Lower leg skin (tissue), 4 donors: Measurements from ENCODE around the gene TFCP2. TPM values are rescaled to one million over a fixed set of nuclear protein-coding genes. Genes with fewer than 3 reads are reported as not detected.

Experiments used
- DNase-seq, 2 donors: peaks; one replicate each; pipeline ENCODE4 v3.0.0-alpha.2; 2019; ENCODE audit warnings: low spot score in 2 of 2
- H3K4me3 ChIP-seq: fragments of 200-600 bp; sonication (generic); 2 replicates; pipeline ENCODE4 v1.5.1; 2017; ENCODE audit warnings: mild to moderate bottlenecking, low read depth; ENCODE audit not compliant: poor library complexity, severe bottlenecking
- POLR2A ChIP-seq, 2 donors: fragments of 450-650 bp; IDR thresholded peaks; one replicate each; pipeline ENCODE4 v1.6.1; 2016 to 2017; ENCODE audit warnings: antibody characterized with exemption in 2 of 2, mild to moderate bottlenecking in 1 of 2, moderate library complexity in 1 of 2
- WGBS, 2 donors: methylation state at CpG; one replicate each; pipeline ENCODE4 v1.1.5; 2018; 5-methylcytosine and 5-hydroxymethylcytosine counted together
- intact Hi-C: fragments of 100-400 bp; cut with DNase I; formaldehyde crosslinking; loops from one replicate; pipeline ENCODE4 v1.15.0; 2023; ENCODE audit warnings: low total_unique reads
- total RNA-seq, 4 donors: library from RNA; depleted of rRNA; stranded (reverse); fragments of >200 nt; gene quantifications; one replicate each; pipeline ENCODE4 v1.1.0, GENCODE V29; 2016
- TF ChIP-seq, protein P1 (sequence below), 3 donors: fragments of 450-650 bp; IDR thresholded peaks; one replicate each; pipeline ENCODE4 v1.5.1; 2016; ENCODE audit warnings: antibody characterized with exemption in 3 of 3, mild to moderate bottlenecking in 3 of 3, moderate library complexity in 2 of 3

TFCP2 gene
- total RNA-seq, 4 donors from 2014 or later: 14.9 to 17.7 (median 17.1) TPM

DNA sequence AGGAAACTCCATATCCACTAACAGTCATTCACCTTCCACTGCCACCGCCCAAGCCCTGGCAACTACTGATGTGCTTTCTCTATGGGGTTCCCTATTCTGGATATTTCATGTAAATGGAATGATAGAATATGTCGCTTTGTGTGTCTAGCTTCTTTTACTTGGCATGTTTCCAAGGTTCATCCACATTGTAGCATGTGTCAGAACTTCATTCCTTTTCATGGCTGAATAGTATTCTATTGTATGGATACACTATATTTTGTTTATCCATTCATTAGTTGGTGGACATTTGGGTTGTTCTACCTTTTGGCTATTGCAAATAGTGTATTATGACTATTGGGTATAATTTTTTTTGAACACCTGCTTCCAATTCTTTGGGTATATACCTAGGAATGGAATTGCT is 36.3 kb upstream of the TFCP2 start:
- DNase-seq: no peak
- WGBS, 2 donors: 87 to 93% methylated on average over 2 of the region's 2 CpGs
- no peak for TF ChIP-seq POLR2A (IDR thresholded peaks at IDR 0.05)
- TF ChIP-seq, protein P1, sequence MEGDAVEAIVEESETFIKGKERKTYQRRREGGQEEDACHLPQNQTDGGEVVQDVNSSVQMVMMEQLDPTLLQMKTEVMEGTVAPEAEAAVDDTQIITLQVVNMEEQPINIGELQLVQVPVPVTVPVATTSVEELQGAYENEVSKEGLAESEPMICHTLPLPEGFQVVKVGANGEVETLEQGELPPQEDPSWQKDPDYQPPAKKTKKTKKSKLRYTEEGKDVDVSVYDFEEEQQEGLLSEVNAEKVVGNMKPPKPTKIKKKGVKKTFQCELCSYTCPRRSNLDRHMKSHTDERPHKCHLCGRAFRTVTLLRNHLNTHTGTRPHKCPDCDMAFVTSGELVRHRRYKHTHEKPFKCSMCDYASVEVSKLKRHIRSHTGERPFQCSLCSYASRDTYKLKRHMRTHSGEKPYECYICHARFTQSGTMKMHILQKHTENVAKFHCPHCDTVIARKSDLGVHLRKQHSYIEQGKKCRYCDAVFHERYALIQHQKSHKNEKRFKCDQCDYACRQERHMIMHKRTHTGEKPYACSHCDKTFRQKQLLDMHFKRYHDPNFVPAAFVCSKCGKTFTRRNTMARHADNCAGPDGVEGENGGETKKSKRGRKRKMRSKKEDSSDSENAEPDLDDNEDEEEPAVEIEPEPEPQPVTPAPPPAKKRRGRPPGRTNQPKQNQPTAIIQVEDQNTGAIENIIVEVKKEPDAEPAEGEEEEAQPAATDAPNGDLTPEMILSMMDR (IDR thresholded peaks at IDR 0.05): no peak
- intact Hi-C loops: no loop called here
- no peak overlapping the region for H3K4me3 ChIP-seq

- TF ChIP-seq POLR2A (IDR thresholded peaks at IDR 0.05): no peak
- TF ChIP-seq, protein P1 (IDR thresholded peaks at IDR 0.05): no peak
- DNase-seq: no peak
- WGBS, 2 donors: 80 to 83% methylated on average over 7 of the region's 7 CpGs
- intact Hi-C loops: no loop called here
- no peak overlapping the region for H3K4me3 ChIP-seq
Measured at GRCh38 chr12:51208016-51208660, 35.2 kb upstream of the TFCP2 start.

- DNase-seq: no peak
- TF ChIP-seq, protein P1 (IDR thresholded peaks at IDR 0.05): no peak
- no peak for TF ChIP-seq POLR2A (IDR thresholded peaks at IDR 0.05)
- WGBS, 2 donors: 88 to 99% methylated on average over 6 of the region's 6 CpGs
- H3K4me3 ChIP-seq: no peak overlapping the region
- intact Hi-C loops: no loop called here
Measured at GRCh38 chr12:51205350-51205749, 32.4 kb upstream of the TFCP2 start.

- intact Hi-C loops: no loop called here
Measured at GRCh38 chr12:51202718-51203117, 29.8 kb upstream of the TFCP2 start.

DNA sequence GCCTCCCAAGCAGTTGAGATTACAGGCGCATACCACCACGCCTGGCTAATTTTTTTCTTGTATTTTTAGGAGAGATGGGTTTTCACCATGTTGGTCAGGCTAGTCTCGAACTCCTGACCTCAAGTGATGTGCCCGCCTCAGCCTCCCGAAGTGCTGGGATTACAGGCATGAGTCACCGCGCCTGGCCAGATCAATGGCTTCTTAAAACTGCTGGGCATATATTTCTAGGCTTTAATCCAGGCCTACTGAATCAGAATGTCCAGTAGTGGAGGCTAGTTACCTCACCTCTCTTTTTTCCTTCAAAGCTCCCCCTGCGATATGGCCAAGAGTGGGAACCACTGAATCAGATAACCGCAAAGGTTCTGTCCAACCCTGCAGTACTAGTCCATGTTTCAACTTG is 27.9 kb upstream of the TFCP2 start:
- DNase-seq: no peak
- H3K4me3 ChIP-seq: no peak overlapping the region
- no peak for TF ChIP-seq POLR2A (IDR thresholded peaks at IDR 0.05)
- TF ChIP-seq, protein P1 (IDR thresholded peaks at IDR 0.05): no peak
- intact Hi-C loops: no loop called here
- WGBS, 2 donors: 92 to 95% methylated on average over 9 of the region's 9 CpGs

More at GRCh38 chr12:51202718-51203117, 29.8 kb upstream of the TFCP2 start:
- TF ChIP-seq POLR2A (IDR thresholded peaks at IDR 0.05): no peak
- TF ChIP-seq, protein P1 (IDR thresholded peaks at IDR 0.05): no peak
- DNase-seq: no peak
- WGBS, 2 donors: 93 to 96% methylated on average over 5 of the region's 5 CpGs
- H3K4me3 ChIP-seq: no peak overlapping the region

DNA sequence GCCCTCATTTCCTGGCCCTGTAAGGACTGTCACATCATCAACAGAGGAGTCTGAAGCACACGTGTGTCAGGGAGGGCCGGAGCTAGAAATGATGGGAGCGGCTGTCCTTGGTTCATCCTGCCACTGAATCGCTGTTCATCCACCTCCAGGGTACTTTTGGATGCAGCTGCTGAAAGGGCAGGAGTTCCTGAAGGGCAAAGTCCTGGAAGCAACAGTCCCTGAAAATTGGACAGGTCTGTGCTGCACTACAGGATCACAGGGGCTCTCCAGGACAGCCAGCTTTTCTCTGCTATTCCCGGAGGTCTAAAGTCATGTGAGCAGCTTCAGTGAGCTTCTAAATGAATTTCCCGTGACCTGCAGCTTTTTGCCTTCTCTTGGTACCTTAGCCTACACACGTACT is 27.2 kb upstream of the TFCP2 start:
- no peak for DNase-seq
- TF ChIP-seq, protein P1 (IDR thresholded peaks at IDR 0.05): no peak
- no peak for TF ChIP-seq POLR2A (IDR thresholded peaks at IDR 0.05)
- intact Hi-C loops: no loop called here
- 88 to 90% methylated on average over 7 of the region's 7 CpGs for WGBS, 2 donors
- no peak overlapping the region for H3K4me3 ChIP-seq
